ENCODE measurements around the gene FRMD8.

DNA sequence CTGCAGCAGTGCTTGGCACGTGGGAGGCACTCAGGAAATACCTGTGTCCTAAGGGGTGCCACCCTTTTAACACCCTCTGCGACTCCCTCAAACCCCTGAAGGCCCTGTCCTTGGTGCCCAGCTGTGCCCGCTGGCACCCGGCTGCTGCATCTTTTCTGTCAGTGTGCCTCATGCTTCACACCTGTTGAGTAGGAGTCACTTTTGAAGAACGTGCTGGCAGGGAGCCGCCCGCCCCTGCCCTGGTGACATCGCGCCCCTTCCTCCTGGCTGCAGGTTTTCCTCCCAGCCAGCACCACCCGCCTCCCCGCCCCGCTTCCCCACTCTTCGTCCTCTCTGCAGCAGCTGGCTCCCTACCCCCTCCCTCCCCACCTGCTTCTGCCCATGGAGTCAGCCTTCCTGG lies 17.8 kb downstream of the FRMD8 start:
- TF ChIP-seq CTCF (IDR thresholded peaks at IDR 0.05) (no peak), POLR2AphosphoS5 (IDR thresholded peaks at IDR 0.05; ENCODE audit: insufficient read depth in 1 of 2, low read depth in 1 of 2) (no peak)
